ENCODE results near the gene GSPT1.

Gene GSPT1

GRCh38 chr16:11909653-11910545, 5.9 kb downstream of the GSPT1 start:
- no peak for TF ChIP-seq GLIS3 (CRISPR knock-in tag; IDR thresholded peaks at IDR 0.05)
- TF ChIP-seq ESRRG (CRISPR knock-in tag; IDR thresholded peaks at IDR 0.05), result no peak
- TF ChIP-seq ZFP30 (CRISPR knock-in tag; IDR thresholded peaks at IDR 0.05), result no peak
- TF ChIP-seq ZFP3 (CRISPR knock-in tag; IDR thresholded peaks at IDR 0.05), result no peak
- no peak for TF ChIP-seq ISL1 (CRISPR knock-in tag; IDR thresholded peaks at IDR 0.05)
- no peak for TF ChIP-seq ZNF8 (CRISPR knock-in tag; IDR thresholded peaks at IDR 0.05)
- TF ChIP-seq CREB5 (CRISPR knock-in tag; IDR thresholded peaks at IDR 0.05; ENCODE audit: low read depth), result no peak
- no peak for TF ChIP-seq TSHZ2 (CRISPR knock-in tag; IDR thresholded peaks at IDR 0.05)
- TF ChIP-seq ZNF565 (CRISPR knock-in tag; conservative IDR thresholded peaks at IDR 0.05; ENCODE audit: low read depth), result no peak
- TF ChIP-seq CSRNP3 (CRISPR knock-in tag; IDR thresholded peaks at IDR 0.05), result no peak
- TF ChIP-seq ZC3H10 (CRISPR knock-in tag; IDR thresholded peaks at IDR 0.05), result no peak
- TF ChIP-seq RARB (CRISPR knock-in tag; IDR thresholded peaks at IDR 0.05), result no peak
- TF ChIP-seq TOX (CRISPR knock-in tag; IDR thresholded peaks at IDR 0.05; ENCODE audit: borderline replicate concordance), result no peak
- no peak for TF ChIP-seq TCF4 (CRISPR knock-in tag; IDR thresholded peaks at IDR 0.05; ENCODE audit: borderline replicate concordance)
- TF ChIP-seq SNAI2 (CRISPR knock-in tag; IDR thresholded peaks at IDR 0.05), result no peak
- no peak for TF ChIP-seq OSR1 (CRISPR knock-in tag; IDR thresholded peaks at IDR 0.05)
- no peak for TF ChIP-seq CSDC2 (CRISPR knock-in tag; IDR thresholded peaks at IDR 0.05)
- no peak for TF ChIP-seq BACH2 (CRISPR knock-in tag; IDR thresholded peaks at IDR 0.05; ENCODE audit: borderline replicate concordance)
- TF ChIP-seq PATZ1 (CRISPR knock-in tag; IDR thresholded peaks at IDR 0.05; ENCODE audit: borderline replicate concordance), result no peak
- no peak for TF ChIP-seq POU6F1 (CRISPR knock-in tag; IDR thresholded peaks at IDR 0.05; ENCODE audit: borderline replicate concordance, low read depth)
- peak; percentile 75 for ATAC-seq

GRCh38 chr16:11907160-11907970, 8.4 kb downstream of the GSPT1 start:
- ATAC-seq, result no peak
- TF ChIP-seq CREB5 (CRISPR knock-in tag; IDR thresholded peaks at IDR 0.05; ENCODE audit: low read depth) (no peak), OSR1 (CRISPR knock-in tag; IDR thresholded peaks at IDR 0.05) (no peak), ZC3H10 (CRISPR knock-in tag; IDR thresholded peaks at IDR 0.05) (no peak), PATZ1 (CRISPR knock-in tag; IDR thresholded peaks at IDR 0.05; ENCODE audit: borderline replicate concordance) (no peak), ESRRG (CRISPR knock-in tag; IDR thresholded peaks at IDR 0.05) (no peak), TSHZ2 (CRISPR knock-in tag; IDR thresholded peaks at IDR 0.05) (no peak), CSDC2 (CRISPR knock-in tag; IDR thresholded peaks at IDR 0.05) (no peak), RARB (CRISPR knock-in tag; IDR thresholded peaks at IDR 0.05) (no peak)
